Vagina (tissue), 2 donors: ENCODE data around the gene ADAMTSL1.

Source experiments
- CTCF ChIP-seq, 3 experiments: fragments of 450-650 bp in 2 of 3; fragments of 200-600 bp in 1 of 3; sonication (generic) in 1 of 3; IDR thresholded peaks; one replicate each; pipeline ENCODE4 v1.5.1; 2017 to 2019; ENCODE audit warnings: antibody characterized with exemption in 3 of 3, mild to moderate bottlenecking in 2 of 3, moderate library complexity in 2 of 3
- POLR2A ChIP-seq, 2 donors: fragments of 450-650 bp; IDR thresholded peaks; one replicate each; pipeline ENCODE4 v1.6.1; 2017; ENCODE audit warnings: antibody characterized with exemption in 2 of 2, mild to moderate bottlenecking in 2 of 2, moderate library complexity in 2 of 2
- POLR2AphosphoS5 ChIP-seq, 2 donors: sonication (generic); formaldehyde crosslinking; IDR thresholded peaks; one replicate each; pipeline ENCODE4 v1.9.0; 2017; ENCODE audit warnings: antibody characterized with exemption in 2 of 2, mild to moderate bottlenecking in 2 of 2, low read depth in 1 of 2; ENCODE audit not compliant: insufficient read depth in 1 of 2

DNA sequence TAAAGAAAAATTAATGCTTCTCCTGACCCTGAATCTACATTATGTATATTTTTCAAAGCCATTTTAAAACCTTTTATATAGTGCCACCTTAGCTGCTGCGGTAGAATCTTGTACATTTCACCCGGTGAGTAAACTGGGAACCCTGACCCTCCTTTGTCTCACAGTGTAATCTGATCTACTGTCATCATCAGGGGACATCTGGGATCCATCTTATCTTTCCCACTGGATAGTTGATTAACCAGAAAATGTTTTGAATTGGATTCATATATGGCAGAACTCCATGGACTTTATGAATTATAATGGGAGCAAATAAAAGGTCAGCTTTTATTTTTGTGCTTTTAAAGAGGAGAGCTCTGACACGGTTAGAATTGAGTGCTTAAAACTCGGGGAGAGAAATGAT, 95.0 kb downstream of the ADAMTSL1 start:
- TF ChIP-seq CTCF (IDR thresholded peaks at IDR 0.05) (no peak), POLR2AphosphoS5 (IDR thresholded peaks at IDR 0.05; ENCODE audit: insufficient read depth in 1 of 2, low read depth in 1 of 2) (no peak), POLR2A (IDR thresholded peaks at IDR 0.05) (no peak)
